SHP77 (cell line): ENCODE data around the gene AJUBA.
"Not testable (repeated sequence)": the region's sequence is repeated elsewhere in the genome, so short reads cannot be mapped to it uniquely, and the experiment has no call there.

Experiments used
- DNase-seq, 2 experiments: peaks; one replicate each; lab custom pipeline; 2025; lab: John Stamatoyannopoulos, UW

Gene AJUBA

GRCh38 chr14:22951795-22952194 is 30.6 kb downstream of the AJUBA start:
- not testable (repeated sequence) for DNase-seq

- no peak for DNase-seq
Measured at GRCh38 chr14:22945642-22946041, 36.7 kb downstream of the AJUBA start.

- no peak for DNase-seq
Measured at GRCh38 chr14:22939684-22940083, 42.7 kb downstream of the AJUBA start.

DNA sequence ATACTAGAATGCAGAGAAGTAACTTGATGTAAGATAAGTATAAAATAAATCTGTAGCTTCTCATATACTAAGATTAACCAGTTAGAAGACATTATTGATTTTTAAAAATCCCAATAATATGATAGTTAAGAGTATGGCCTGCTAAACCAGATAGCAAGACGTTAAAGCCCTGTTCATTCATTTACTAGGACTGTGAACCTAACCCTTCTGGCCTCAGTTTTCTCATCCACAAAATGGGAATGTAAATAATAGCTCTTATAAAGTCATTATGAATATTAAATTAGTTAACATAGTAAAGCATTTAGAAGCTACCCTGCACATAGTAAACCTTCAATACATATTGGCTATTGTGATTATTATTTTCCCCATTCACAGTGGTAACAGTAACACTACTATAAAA is 47.2 kb downstream of the AJUBA start:
- no peak for DNase-seq

- no peak for DNase-seq
Measured at GRCh38 chr14:22932146-22932545, 50.2 kb downstream of the AJUBA start.

DNA sequence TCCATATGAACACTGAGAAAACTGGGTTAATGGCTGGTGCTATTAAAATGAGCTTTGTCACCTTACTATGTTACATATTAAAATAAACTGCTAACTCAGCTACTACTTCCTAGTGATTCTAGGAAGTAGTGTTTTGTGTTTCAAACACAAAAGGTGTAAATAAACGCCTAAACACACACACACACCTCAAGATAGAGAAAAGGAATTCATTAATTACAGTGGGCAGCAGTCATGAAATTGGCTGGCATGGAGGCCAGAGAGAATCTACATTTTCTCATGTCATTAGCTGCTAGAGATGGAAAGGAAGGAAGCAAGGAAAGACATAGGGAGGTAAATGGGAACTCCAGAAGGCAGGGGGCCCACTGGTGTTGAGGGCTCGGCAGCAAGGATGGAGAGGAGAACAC is 52.4 kb downstream of the AJUBA start:
- DNase-seq = peak in 1 of 2 experiments; percentile 72

DNA sequence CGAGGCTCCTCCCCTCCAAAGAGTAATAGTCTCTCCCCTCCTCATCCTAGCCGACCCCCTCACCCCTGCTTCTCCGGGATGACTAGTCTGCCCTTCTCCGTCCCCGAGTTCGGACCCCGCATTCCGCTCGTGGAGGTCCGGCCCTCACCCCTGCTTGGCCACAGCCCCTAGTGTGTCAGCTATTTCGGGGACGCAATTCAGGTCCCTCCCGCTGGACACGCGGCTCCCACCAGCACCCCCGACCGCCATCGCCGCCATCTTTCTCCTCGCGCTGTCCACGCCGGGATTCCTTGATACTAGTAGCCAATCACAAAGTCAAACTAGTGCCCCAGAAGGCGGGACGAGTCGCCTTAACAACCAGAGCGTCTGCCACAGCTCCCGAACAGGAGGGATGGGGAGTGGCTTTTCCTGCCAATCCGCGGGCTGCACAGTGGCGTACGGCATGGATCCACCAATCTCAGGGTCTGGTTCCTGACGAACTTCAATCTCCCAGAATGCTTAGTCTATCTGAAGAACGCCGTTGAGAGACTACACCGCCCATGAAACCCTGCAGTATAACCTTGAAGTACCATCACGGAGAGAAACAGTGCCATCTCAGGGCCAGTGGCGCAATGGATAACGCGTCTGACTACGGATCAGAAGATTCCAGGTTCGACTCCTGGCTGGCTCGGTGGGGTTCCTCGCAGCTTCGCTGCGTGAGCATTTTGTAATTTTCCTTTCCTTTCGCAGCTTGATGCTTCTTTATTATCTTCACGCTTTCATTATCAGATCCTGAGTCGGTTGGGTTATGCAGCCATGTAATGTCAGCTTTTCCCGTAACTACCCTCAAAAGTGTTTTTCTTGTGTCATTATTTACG is 53.0 kb downstream of the AJUBA start, which contains the start of gene PRMT5:
PRMT5 (minus strand) TSS at position 273 of the 857 bp plus-strand sequence; CDS start at position 258, 15 bp downstream.
- DNase-seq = peak; percentile 100

GRCh38 chr14:22928237-22929103 is 53.9 kb downstream of the AJUBA start:
- no peak for DNase-seq

DNA sequence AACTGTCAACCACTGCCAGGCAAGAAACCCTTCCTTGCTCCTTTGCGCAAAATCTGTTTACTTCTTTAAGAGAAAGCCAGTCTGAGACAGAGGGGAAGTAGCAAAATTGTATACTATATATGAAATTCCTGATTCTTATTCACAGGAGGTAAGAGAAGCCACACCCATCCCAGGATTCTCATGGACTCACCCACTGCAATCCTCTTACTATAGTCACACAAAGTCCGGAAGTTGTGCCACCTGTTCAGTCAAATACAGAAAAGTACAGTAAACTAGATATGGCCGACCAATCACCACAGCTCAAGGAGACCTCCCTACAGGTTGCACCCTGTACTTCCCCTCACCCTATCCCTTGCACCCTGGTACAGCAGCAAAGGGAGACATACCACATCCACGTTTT is 56.0 kb downstream of the AJUBA start:
- no peak for DNase-seq

DNA sequence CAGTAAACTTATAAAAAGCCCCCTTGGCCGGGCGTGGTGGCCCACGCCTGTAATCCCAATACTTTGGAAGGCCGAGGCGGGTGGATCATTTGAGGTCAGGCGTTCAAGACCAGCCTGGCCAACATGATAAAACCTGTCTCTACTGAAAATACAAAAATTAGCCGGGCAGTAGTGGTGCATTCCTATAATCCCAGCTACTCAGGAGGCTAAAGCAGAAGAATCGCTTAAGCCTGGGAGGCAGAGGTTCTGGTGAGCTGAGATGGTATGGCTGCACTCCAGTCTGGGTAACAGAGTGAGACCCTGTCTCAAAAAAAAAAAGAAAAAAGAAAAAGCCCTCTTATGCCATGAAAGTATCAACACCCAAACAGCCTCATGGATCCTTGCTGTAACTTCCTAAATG is 56.8 kb downstream of the AJUBA start:
- no peak for DNase-seq

- DNase-seq = no peak
Measured at GRCh38 chr14:22923746-22924145, 58.6 kb downstream of the AJUBA start.

DNA sequence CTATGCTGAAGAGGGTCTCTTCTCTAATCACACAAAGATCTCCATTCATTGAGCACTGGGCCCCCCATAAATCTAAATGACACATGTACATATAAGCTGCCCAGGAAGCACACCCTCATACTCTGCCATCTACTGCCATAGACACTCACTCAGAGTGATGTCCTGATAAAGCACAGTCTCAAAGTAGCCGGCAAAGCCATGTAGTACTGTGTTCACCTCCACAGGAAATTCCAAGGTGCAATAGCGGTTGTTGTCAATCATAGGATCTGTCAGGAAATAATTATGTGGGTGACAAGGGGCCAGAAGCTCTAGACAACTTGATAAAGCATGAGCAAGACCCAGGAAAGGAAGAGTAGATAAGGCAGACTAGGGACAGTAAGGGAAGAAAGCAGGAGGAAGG is 60.1 kb downstream of the AJUBA start:
- no peak for DNase-seq
